Motor neuron (in vitro differentiated cells): ENCODE results near the gene ZNF28. TPM values are rescaled to one million over a fixed set of nuclear protein-coding genes. Genes with fewer than 3 reads are reported as not detected.
"Not testable (repeated sequence)": the region's sequence is repeated elsewhere in the genome, so short reads cannot be mapped to it uniquely, and the experiment has no call there.

Experiments
- ATAC-seq, 8 experiments: fragments of 200-7000 bp; cut with Tn5 transposase; replicated peaks in 6 of 8; 2 replicates each; pipeline ENCODE4 v1.8.0; 2021; ENCODE audit warnings: mild to moderate bottlenecking in 8 of 8, moderate library complexity in 8 of 8
- H3K27ac ChIP-seq, 2 donors: fragments of 250-450 bp; sonication (Bioruptor Pico); 2 replicates each; pipeline ENCODE4 v1.9.0; 2021; ENCODE audit warnings: antibody characterized with exemption in 2 of 2, mild to moderate bottlenecking in 2 of 2, moderate library complexity in 1 of 2
- H3K4me1 ChIP-seq, 2 donors: fragments of 250-450 bp; sonication (Bioruptor Pico); replicated peaks in 1 of 2; 2 replicates each; pipeline ENCODE4 v1.6.1; 2021; ENCODE audit warnings: antibody characterized with exemption in 2 of 2, mild to moderate bottlenecking in 2 of 2, moderate library complexity in 1 of 2
- H3K4me3 ChIP-seq, 5 donors: fragments of 250-450 bp; sonication (Bioruptor Pico); 2 replicates each; pipeline ENCODE4 v1.9.0; 2021; ENCODE audit warnings: antibody characterized with exemption in 5 of 5, mild to moderate bottlenecking in 5 of 5, moderate library complexity in 4 of 5
- WGBS, 10 experiments: fragments of 450-650 bp; shearing (Covaris generic); methylation state at CpG; one replicate each; pipeline ENCODE4 v1.0.0; 2022; 5-methylcytosine and 5-hydroxymethylcytosine counted together
- in situ Hi-C, 9 experiments: fragments of 400-800 bp; cut with MboI; loops; one replicate each; pipeline ENCODE4 v1.15.0; 2021; ENCODE audit warnings: low sequenced_read_pairs in 9 of 9, low pct_unique_long_range_greater_than_20kb in 2 of 9; ENCODE audit not compliant: unreplicated experiment in 9 of 9
- total RNA-seq, 8 experiments: library from RNA; unstranded; fragments of 300-600 nt; gene quantifications; 2 replicates each; pipeline versions ENCODE4 v1.2.3 to v1.2.4, GENCODE V29; 2022

ZNF28 gene
- 10 to 100 TPM; 10.8 to 39.0 (median 14.3) TPM for total RNA-seq

DNA sequence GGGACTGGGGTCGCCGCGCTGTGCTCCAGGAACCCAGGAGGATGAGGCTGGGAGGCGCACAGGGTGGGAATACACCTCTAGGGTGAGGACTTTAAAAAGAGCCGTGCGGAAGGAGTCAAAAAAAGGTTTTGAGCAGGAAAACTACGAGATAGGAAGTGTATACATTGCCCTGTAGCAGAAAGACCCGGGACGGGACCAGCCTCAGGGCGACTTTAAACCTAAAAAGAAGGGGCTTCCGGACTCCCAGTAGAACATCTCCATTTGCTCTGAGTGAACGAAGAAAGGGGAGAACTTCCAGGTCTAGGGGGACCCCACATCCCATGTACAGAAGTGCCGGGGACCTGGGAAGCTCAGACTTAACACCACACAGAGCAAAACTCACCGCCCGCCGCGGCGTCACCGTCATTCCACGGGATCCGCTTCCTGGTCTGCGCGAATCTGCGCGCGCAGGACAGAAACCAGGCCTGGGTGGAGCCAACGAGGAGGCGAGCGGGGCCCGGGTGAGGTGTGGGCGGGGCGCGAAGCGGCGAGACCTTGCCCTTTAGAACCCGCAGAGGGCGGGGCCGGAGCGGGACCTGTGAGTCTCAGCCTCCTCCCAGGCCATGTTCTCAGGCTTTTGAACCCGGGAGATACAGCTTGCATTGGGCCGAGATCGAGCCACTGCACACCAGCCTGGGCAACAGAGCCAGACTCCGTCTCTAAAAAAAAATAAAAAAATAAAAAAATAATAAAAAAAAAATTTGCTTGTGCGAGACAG, at the start of gene ZNF28:
Gene ZNF28 (minus strand): TSS at position 430 of the 757 bp plus-strand sequence. CDS start 3,675 bp downstream, outside the sequence.
- in situ Hi-C loops, H3K4me1 ChIP-seq, H3K27ac ChIP-seq: not testable (repeated sequence)
- H3K4me3 ChIP-seq = peak within 1 kb of the TSS; percentile 40 to 68 (median 64)
- WGBS, 10 experiments = 0 to 77% (median 13%) methylated on average over 1 to 9 of the region's 44 CpGs; no CpG with 5 or more reads in 2 of the 10 experiments
- peak; percentile 97 to 99 (median 98) for ATAC-seq

- ATAC-seq, H3K4me1 ChIP-seq, H3K4me3 ChIP-seq, in situ Hi-C loops, H3K27ac ChIP-seq: not testable (repeated sequence)
- WGBS, 10 experiments = 50 to 100% (median 100%) methylated on average over 2 to 10 of the region's 11 CpGs; no CpG with 5 or more reads in 4 of the 10 experiments
Measured at GRCh38 chr19:52868031-52868430, 46.6 kb upstream of the ZNF28 start.

- in situ Hi-C loops, H3K4me1 ChIP-seq: not testable (repeated sequence)
- Histone ChIP-seq H3K27ac (peak within 1 kb of the TSS in 1 of 2 donors; percentile 23), H3K4me3 (peak within 1 kb of the TSS; percentile 45 to 68 (median 61))
- WGBS, 10 experiments = 0 to 20% (median 0%) methylated on average over 1 to 14 of the region's 43 CpGs; no CpG with 5 or more reads in 4 of the 10 experiments
- ATAC-seq = peak; percentile 97 to 99 (median 98)
Measured at GRCh38 chr19:52857378-52858191, 36.2 kb upstream of the ZNF28 start, which contains the start of gene ZNF468. TSS of gene ZNF468 (minus strand) at chr19:52857619. CDS start at chr19:52854272, 3,347 bp downstream.

GRCh38 chr19:52856540-52857377, 35.3 kb upstream of the ZNF28 start:
- H3K27ac ChIP-seq, H3K4me1 ChIP-seq, in situ Hi-C loops: not testable (repeated sequence)
- ATAC-seq = peak; percentile 38 to 53 (median 45)
- 0 to 10% (median 0%) methylated on average over 1 to 4 of the region's 31 CpGs; no CpG with 5 or more reads in 4 of the 10 experiments for WGBS, 10 experiments
- H3K4me3 ChIP-seq = peak overlapping the region; percentile 45 to 68 (median 61)

GRCh38 chr19:52847352-52847751, 25.9 kb upstream of the ZNF28 start:
- H3K4me3 ChIP-seq, in situ Hi-C loops, H3K4me1 ChIP-seq, H3K27ac ChIP-seq, ATAC-seq: not testable (repeated sequence)
- WGBS, 10 experiments = 90 to 100% (median 93%) methylated on average over 2 to 3 of the region's 5 CpGs; no CpG with 5 or more reads in 7 of the 10 experiments

DNA sequence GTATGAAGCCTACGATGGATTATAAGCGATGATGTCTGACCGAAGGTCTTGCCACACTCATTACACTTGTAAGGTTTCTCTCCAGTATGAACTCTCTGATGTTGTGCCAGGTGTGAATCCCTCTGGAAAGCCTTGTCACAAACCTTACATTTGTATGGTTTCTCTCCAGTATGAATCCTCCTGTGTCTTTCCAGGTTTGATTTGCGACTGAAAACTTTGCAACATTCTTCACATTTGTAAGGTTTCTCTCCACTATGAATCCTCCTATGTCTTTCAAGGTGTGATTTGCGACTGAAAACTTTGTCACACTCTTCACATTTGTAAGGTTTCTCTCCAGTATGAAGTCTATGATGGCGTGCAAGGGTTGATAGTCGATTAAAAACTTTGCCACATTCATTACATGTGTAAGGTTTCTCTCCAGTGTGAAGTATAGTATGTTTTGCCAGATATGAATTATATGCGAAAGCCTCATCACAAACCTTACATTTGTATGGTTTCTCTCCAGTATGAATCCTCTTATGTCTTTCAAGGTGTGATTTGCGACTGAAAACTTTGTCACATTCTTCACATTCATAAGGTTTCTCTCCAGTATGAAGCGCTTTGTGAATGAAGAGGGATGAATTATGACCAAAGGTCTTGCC, 19.5 kb upstream of the ZNF28 start:
- in situ Hi-C loops, ATAC-seq, H3K27ac ChIP-seq, H3K4me1 ChIP-seq, H3K4me3 ChIP-seq: not testable (repeated sequence)
- 80 to 100% (median 93%) methylated on average over 2 to 9 of the region's 10 CpGs for WGBS, 10 experiments

GRCh38 chr19:52834289-52834688, 12.9 kb upstream of the ZNF28 start:
- in situ Hi-C loops, H3K4me1 ChIP-seq, H3K4me3 ChIP-seq: not testable (repeated sequence)
- peak in 5 of 8 experiments; percentile 29 to 82 (median 77) for ATAC-seq
- peak overlapping the region; percentile 18 to 19 for H3K27ac ChIP-seq
- WGBS, 10 experiments = 0 to 20% methylated on average over 1 of the region's 1 CpG; no CpG with 5 or more reads in 8 of the 10 experiments

GRCh38 chr19:52833541-52833940, 12.1 kb upstream of the ZNF28 start:
- in situ Hi-C loops, ATAC-seq, H3K4me1 ChIP-seq, H3K27ac ChIP-seq, H3K4me3 ChIP-seq: not testable (repeated sequence)
- 21 to 90% (median 71%) methylated on average over 2 to 4 of the region's 5 CpGs; no CpG with 5 or more reads in 4 of the 10 experiments for WGBS, 10 experiments

DNA sequence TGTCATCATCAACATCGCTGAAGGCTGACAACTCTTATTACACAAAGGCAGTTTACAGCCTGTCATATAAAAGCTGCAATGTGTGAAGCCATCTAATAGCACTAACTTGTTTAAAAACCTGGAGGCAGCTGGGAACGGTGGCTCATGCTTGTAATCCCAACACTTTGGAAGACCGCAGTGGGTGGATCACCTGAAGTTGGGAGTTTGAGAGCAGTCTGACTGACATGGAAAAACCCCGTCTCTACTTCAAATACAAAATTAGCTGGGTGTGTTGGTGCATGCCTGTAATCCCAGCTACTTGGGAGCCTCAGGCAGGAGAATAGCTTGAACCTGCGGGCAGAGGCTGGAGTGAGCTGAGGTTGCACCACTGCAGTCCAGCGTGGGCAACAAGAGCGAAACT, 8.4 kb upstream of the ZNF28 start:
- H3K4me3 ChIP-seq, in situ Hi-C loops, ATAC-seq, H3K4me1 ChIP-seq, H3K27ac ChIP-seq: not testable (repeated sequence)
- WGBS, 10 experiments = 51 to 84% (median 79%) methylated on average over 1 to 4 of the region's 7 CpGs; no CpG with 5 or more reads in 4 of the 10 experiments

GRCh38 chr19:52825765-52826164, 4.3 kb upstream of the ZNF28 start:
- H3K4me3 ChIP-seq = no peak overlapping the region
- ATAC-seq = no peak
- H3K4me1 ChIP-seq = no peaks in the 10 kb centered on the region
- in situ Hi-C loops = no loop called here
- H3K27ac ChIP-seq = no peak overlapping the region
- WGBS, 10 experiments = 62 to 100% (median 90%) methylated on average over 1 to 5 of the region's 5 CpGs

GRCh38 chr19:52823676-52824075, 2.2 kb upstream of the ZNF28 start:
- Histone ChIP-seq H3K4me3 (no peak overlapping the region), H3K4me1 (peaks cover 0 to 4% of the 10 kb centered on the region in 2 donors), H3K27ac (no peak overlapping the region)
- 28 to 100% (median 91%) methylated on average over 1 to 11 of the region's 12 CpGs; no CpG with 5 or more reads in 1 of the 10 experiments for WGBS, 10 experiments
- in situ Hi-C loops = no loop called here
- ATAC-seq = no peak
